G401 (cell line): ENCODE measurements around the gene MALRD1. TPM values are rescaled to one million over a fixed set of nuclear protein-coding genes. Genes with fewer than 3 reads are reported as not detected.
A peak's percentile ranks its signal among the peaks of the same experiment; 100 is the strongest.

ENCODE experiments used
- DNase-seq: peaks from one replicate; pipeline ENCODE4 v3.0.0-alpha.2; 2015; ENCODE audit warnings: low spot score
- in situ Hi-C: cut with HindIII; loops from 2 replicates; pipeline ENCODE4 v1.10.0; 2016; ENCODE audit warnings: low sequenced_read_pairs, mixed read lengths
- total RNA-seq: library from RNA; depleted of rRNA; stranded (reverse); fragments of >200 nt; shearing (Covaris generic); gene quantifications from 2 replicates; pipeline ENCODE4 v1.2.3, GENCODE V29; 2014

The MALRD1 gene
- total RNA-seq, 1 experiment from 2014 or later, result not detected

GRCh38 chr10:19316204-19316870 lies 267.7 kb downstream of the MALRD1 start:
- no peak for DNase-seq
- in situ Hi-C loops, result no loop called here

DNA sequence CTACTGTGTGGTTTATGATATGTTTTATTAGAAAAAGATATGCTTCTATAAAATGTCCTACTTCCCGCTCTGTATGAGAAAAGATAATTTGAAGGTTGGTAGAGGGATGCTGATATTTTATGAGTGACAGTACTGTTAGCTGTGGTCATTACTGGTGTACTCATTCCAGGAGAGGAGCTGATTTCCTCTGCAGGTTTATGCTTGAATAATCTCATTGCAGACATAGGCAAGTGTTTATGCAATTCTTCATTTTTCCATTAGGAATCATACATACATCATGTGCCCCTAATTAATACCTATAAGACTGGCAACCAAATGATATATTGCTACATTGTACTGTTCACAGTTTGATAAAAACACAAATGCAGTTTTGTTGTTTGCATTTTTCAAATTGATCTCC lies 269.4 kb downstream of the MALRD1 start:
- in situ Hi-C loops, result no loop called here
- no peak for DNase-seq

DNA sequence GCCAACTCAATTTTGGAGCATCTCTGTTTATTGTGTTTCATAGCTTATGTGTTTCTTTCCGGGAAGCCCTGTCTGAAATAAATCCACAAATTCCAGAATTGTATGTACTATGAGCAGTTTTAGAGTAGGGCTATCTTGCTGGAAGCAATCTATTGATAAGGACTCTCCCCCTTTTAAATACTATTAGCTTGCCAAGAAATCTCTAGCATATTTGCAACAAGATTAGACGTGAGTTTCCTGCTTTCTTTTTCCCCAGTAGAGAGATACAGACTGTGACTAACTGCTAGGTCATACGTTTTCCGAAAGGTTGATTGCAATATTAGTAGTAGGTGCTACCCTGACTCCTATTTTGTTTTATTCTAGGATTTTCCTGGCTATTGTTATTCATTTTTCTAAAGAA lies 277.0 kb downstream of the MALRD1 start:
- in situ Hi-C loops, result no loop called here

DNA sequence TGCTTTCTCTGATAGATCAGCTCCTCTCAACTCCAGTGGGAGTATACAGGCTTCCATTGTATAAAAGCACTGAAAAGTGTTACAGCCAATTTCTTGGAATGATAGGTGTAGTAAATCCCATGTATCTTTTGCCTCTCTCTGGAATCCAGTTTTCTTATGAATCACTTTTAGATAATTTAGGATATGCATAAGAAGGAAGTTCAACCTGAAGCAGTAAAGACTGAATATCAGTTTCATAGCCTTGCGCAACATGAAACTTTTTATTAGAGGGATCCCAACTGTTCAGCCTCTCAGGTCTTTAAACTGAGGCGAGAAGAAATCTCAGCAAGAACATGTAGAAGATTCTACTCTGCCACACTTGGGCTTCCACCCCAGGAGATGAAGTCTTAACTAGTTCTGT lies 280.0 kb downstream of the MALRD1 start:
- no peak for DNase-seq
- in situ Hi-C loops, result no loop called here

More for the DNA sequence above, 277.0 kb downstream of the MALRD1 start:
- no peak for DNase-seq

DNA sequence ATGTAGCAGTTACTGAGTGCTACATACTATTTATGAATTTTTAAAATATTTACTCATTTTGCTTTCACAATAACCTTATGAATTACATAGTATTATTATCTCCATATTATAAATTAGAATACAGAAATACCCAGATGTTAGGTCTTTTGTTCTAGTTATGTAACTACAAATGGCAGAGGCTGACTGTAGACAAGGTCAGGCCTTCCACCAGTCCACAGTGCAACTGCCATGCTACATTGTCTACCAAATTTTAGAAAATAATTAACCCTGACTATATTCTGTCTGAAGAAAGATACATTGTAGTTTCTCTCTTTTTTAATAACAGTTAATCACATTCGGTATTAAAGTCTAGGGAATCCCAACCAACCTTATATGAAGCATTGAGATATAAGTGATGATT lies 280.9 kb downstream of the MALRD1 start:
- in situ Hi-C loops, result no loop called here
- no peak for DNase-seq

DNA sequence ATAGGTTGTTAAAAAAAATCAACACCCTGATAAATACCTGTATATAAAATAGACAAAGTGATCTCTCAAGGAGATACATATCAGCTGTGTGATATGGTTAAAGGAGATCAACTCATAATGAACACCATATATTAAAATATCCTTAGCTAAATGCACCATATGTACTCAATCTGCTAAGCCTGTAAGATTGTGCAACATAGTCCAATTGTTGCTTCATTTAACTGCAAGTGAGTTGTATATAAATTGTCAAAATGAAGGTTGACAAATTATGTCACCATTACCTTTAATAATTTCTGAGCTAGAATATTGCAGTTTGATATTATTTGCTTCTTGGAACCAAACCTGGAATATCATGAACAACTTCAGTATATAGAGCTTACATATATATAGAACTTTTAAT lies 283.7 kb downstream of the MALRD1 start:
- in situ Hi-C loops, result no loop called here
- no peak for DNase-seq

DNA sequence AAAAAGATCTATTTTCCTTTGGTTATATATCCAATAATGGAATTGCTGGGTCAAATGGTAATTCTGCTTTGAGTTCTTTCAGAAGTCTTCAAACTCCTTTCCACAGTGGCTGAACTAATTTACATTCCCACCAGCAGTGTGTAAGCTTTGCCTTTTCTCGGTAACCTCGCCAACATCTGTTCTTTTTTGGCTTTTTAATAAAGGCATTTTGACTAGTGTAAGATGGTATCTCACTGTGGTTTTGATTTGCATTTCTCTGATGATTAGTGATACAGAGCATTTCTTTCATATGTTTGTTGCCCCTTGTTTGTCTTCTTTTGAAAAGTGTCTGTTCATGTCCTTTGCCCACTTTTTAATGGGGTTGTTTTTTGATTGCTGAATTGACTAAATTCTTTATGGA lies 285.0 kb downstream of the MALRD1 start:
- in situ Hi-C loops, result no loop called here
- no peak for DNase-seq

DNA sequence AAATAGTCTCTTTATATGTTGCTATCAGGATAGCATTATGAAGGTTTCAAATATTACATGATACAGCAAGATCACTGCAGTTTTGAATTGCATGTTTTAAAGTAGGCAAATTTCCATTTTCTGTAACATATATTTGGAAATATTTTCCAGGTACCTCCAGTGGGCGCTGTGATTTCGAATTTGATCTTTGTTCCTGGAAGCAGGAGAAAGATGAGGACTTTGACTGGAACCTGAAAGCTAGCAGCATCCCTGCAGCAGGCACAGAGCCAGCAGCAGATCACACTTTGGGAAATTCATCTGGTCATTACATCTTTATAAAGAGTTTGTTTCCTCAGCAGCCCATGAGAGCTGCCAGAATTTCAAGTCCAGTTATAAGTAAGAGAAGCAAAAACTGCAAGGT lies 299.0 kb downstream of the MALRD1 start:
- in situ Hi-C loops, result no loop called here

GRCh38 chr10:19367176-19367575 lies 318.6 kb downstream of the MALRD1 start:
- in situ Hi-C loops, result no loop called here
- DNase-seq, result no peak

More for the DNA sequence above, 299.0 kb downstream of the MALRD1 start:
- DNase-seq, result peak; percentile 4

DNA sequence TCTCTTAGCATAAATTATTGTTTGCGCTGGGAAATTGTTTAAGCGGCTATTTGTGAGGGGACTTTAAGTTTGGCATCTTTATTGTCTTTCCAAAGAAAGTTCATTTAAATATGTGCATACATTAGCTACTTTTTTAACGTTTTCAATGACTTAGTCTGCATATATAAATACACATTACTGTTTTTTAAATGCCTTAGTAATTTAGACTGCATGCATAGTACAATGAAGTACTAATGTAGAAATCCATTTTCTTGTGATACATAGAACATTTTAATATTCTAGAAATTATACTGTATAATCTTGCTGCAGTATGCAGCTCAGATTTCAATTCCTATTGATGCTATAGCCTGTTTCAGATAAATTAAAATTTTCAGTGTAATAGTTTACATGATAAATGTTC lies 325.4 kb downstream of the MALRD1 start:
- in situ Hi-C loops, result no loop called here
- DNase-seq, result no peak

DNA sequence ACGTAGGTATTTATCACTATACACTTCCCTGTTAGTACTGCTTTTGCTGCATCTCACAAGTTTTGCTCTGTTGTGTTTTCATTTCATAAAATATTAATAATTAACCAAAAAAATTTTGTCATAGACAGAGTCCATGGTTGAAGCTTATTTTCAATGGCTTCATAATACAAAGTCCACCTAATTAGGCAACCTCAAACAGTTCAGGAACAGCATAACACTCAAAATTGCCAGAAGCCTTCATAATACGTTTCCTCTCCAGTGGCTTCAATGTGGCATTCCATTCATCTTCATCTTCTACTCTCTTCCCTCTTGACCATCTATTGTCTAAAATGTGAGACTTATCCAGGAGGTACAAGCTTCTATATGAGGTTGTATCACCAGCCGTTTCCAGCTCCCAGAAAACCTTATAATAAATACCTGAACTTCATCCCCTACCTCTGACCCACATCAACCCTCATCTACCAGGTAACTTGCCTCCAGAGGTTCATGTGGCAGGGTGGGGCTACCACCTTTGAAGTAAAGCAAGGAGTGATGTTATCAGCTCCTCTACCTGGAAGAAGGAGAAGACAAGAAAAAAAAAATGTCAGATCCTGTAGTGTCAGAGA lies 337.3 kb downstream of the MALRD1 start:
- in situ Hi-C loops, result no loop called here
- no peak for DNase-seq

DNA sequence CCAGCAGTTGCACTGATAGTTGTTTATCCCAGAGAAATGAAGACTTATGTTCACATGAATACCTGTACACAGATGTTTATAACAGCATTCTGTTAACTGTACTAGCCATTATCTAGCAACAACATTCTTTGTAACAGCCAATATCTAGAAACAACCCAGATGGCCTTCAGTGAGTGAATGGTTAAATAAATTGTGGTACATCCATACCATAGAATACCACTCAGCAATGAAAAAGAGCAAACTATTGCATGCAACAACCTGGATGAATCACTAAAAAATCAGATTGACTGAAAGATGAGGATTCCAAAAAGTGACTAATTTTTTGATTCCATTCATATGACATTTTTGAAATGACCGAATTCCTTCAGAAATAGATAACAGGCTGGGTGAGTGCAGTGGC lies 360.3 kb downstream of the MALRD1 start:
- in situ Hi-C loops, result no loop called here
- DNase-seq, result no peak

DNA sequence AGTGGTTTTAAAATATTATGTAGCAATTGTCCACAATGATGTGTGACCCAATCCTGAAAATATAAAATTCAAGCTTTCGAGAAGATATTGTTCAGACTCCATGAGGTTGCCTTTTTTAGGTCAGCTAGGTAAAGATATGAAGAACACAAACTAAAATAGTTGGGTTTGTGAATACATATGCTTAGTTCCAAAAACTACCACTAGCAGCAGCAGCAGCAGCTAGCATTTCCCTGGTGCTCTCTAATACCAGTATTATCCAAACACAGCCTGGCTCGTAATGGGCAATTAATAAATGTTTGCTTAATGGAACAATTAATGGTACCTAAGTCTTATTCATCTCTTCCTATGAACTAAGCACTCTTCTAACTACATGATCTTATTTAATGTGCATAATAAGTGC lies 362.5 kb downstream of the MALRD1 start:
- in situ Hi-C loops, result no loop called here
- no peak for DNase-seq

GRCh38 chr10:19412531-19412930 lies 363.9 kb downstream of the MALRD1 start:
- in situ Hi-C loops, result no loop called here
- DNase-seq, result peak; percentile 8

DNA sequence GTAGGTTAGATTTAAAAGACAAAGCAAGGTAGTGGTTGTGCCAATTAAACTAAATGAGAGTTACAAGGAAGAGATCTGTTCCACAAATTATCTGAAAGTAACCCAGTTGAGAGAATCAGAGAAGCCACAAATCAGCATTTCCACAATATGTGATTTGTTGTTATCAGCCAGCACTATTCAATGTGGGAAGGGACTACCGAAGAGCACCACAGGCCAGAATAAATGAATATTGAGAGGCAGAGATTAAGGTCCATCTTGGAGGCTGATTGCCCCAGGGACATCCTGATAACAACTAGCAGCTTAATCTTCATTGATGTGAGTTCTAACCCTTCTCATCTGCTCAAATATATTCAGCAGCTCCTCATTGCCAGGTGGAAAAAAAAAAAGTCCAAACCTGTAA lies 367.6 kb downstream of the MALRD1 start:
- DNase-seq, result no peak
- in situ Hi-C loops, result no loop called here

DNA sequence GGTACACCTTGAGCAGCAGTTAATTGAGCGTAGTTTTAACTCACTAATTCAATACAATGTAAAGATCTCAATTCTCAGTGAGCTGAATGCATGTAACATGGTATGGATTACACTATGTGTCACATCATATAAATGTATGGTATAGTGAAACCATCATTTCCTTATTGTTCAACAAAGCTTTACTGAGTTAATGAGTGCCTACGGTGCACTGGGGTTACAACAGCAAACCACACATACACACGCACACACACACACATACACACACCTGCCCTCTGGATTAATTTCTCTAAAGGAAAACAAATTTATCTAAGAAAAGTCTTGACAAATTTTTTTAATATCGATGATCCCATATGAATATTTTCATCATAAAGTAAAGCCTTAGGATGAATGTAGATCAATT lies 369.1 kb downstream of the MALRD1 start:
- in situ Hi-C loops, result no loop called here
- DNase-seq, result no peak

DNA sequence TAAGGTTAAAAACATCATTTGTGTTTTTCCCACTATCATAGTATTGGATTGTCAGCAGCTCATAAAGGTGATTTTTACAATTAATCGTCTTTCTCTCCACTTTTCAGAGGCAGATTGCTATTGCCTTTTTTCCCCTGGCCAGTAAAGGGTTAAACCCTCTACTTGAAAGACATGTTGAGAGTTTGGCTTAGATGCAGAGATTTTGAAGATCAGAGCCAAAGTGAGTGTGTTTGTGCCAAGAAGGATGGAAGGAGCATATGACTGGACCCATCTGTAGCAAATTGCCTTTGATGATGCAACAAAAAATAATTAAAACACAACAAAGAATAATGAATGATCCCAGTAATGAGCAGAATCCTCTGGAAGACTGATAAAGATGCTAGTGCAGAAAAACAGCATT lies 373.1 kb downstream of the MALRD1 start:
- peak; percentile 41 for DNase-seq
- in situ Hi-C loops, result no loop called here

DNA sequence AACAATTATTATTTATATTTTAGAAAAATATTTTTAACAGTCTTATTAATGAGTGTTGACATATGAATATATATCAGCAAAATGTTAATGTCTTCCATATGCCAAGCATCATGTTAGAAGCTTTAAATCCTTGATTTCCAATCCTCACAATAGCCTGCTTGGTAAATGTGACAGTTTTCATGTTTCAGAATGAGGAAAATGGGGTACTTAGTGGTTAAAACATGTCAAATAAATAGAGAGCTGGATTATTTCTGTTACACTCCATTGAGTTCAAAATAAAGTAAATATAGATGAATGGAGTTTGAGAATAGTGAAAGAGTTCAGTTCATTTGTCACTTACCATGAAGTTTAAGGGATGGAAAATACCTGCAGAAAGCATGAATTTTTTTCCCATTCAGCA lies 377.4 kb downstream of the MALRD1 start:
- DNase-seq, result no peak
- in situ Hi-C loops, result no loop called here

GRCh38 chr10:19431622-19432351 lies 383.2 kb downstream of the MALRD1 start:
- in situ Hi-C loops, result no loop called here
- no peak for DNase-seq

DNA sequence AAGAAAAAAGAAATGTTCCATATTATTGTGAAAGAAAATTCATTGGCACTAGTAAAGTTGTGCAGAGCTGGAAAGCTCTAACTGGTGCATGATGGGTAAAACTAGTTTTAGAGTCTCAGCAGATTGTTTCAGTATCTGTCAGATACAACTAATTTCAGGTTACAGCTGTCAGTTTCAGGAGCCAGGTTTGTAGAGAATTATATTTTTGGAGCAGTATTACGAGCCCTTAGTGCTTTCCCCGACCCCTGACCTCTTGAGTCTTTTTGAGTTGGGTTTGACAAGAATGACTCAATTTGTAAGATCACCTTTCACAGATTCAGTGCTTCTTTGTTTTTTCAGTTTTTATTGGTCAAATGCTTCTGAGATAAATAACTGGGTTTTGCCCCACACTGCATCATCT lies 401.3 kb downstream of the MALRD1 start:
- DNase-seq, result no peak
- in situ Hi-C loops, result no loop called here

DNA sequence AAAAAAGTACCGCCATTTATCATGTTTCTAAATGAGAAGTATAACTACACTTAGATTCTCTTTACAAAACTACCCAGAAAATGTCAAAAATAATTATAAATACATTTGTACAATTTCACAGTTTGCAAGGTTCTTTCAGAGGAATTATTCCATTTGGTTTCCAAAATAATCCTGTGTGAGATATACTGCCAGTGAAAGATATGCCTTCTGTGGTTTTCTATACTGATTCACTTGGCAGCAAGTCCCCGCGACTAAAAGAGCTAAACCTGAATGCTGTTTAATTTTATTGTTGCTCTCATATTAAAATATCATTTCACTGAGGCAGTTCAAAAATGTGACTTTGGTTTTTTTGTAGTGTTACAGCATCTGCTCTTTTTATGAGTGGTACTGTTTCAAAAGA lies 402.8 kb downstream of the MALRD1 start:
- in situ Hi-C loops, result no loop called here
- no peak for DNase-seq
